Keratinocyte (primary cell): ENCODE data around the gene COPZ1. TPM values are rescaled to one million over a fixed set of nuclear protein-coding genes. Genes with fewer than 3 reads are reported as not detected.

Experiments used
- DNase-seq: peaks from one replicate; pipeline ENCODE4 v3.0.0-alpha.2; 2011; ENCODE audit warnings: low read depth, missing footprints, low spot score
- FAIRE-seq: peaks from 2 replicates; lab custom pipeline; 2011; peaks lifted over from hg19 to GRCh38; lab: Jason Lieb, UNC
- H2AFZ ChIP-seq: 2 replicates; pipeline ENCODE4 v1.6.0; 2012; ENCODE audit warnings: low read length, control low read depth, inconsistent platforms; ENCODE audit not compliant: control insufficient read depth
- H3K27ac ChIP-seq: 2 replicates; pipeline ENCODE4 v1.5.1; 2011; ENCODE audit warnings: low read length; ENCODE audit not compliant: control insufficient read depth, insufficient read depth
- H3K27me3 ChIP-seq: 3 replicates; pipeline ENCODE4 v1.6.0; 2011; ENCODE audit warnings: low read length; ENCODE audit not compliant: control insufficient read depth, insufficient read depth; ENCODE audit errors: extremely low read depth
- H3K36me3 ChIP-seq, 2 experiments: 2 replicates in 1 of 2; 3 replicates in 1 of 2; pipeline ENCODE4 v1.5.1; 2011; ENCODE audit warnings: low read length in 2 of 2, mild to moderate bottlenecking in 1 of 2; ENCODE audit not compliant: control insufficient read depth in 2 of 2, insufficient read depth in 2 of 2; ENCODE audit errors: extremely low read depth in 1 of 2
- H3K4me1 ChIP-seq: 3 replicates; pipeline ENCODE4 v1.5.1; 2011; ENCODE audit warnings: low read length; ENCODE audit not compliant: control insufficient read depth, insufficient read depth; ENCODE audit errors: extremely low read depth
- H3K4me2 ChIP-seq: 3 replicates; pipeline ENCODE4 v1.6.0; 2011; ENCODE audit warnings: low read depth, low read length; ENCODE audit not compliant: control insufficient read depth, insufficient read depth; ENCODE audit errors: extremely low read depth
- H3K4me3 ChIP-seq, 3 experiments: fragments of 200-600 bp in 1 of 3; sonication (generic) in 1 of 3; 2 replicates in 2 of 3; 3 replicates in 1 of 3; pipeline ENCODE4 v1.5.1; 2011 to 2016; ENCODE audit warnings: low read length in 3 of 3, mild to moderate bottlenecking in 3 of 3, control low read depth in 2 of 3, inconsistent platforms in 1 of 3, low read depth in 1 of 3, mixed read lengths in 1 of 3, mixed run types in 1 of 3, moderate library complexity in 1 of 3; ENCODE audit not compliant: control insufficient read depth in 2 of 3, insufficient read depth in 2 of 3; ENCODE audit errors: extremely low read depth in 1 of 3
- H3K79me2 ChIP-seq: 2 replicates; pipeline ENCODE4 v1.6.0; 2012; ENCODE audit warnings: low read length; ENCODE audit not compliant: control insufficient read depth, insufficient read depth
- H3K9ac ChIP-seq: 3 replicates; pipeline ENCODE4 v1.6.0; 2011; ENCODE audit warnings: low read length; ENCODE audit not compliant: control insufficient read depth, insufficient read depth; ENCODE audit errors: extremely low read depth
- H3K9me1 ChIP-seq: 3 replicates; pipeline ENCODE4 v1.6.0; 2011; ENCODE audit warnings: low read length; ENCODE audit not compliant: control insufficient read depth, insufficient read depth; ENCODE audit errors: extremely low read depth
- H3K9me3 ChIP-seq: 2 replicates; pipeline ENCODE4 v1.5.1; 2012; ENCODE audit warnings: low read depth, low read length; ENCODE audit not compliant: control insufficient read depth
- H4K20me1 ChIP-seq: 3 replicates; pipeline ENCODE4 v1.6.0; 2011; ENCODE audit warnings: low read length; ENCODE audit not compliant: control insufficient read depth, insufficient read depth; ENCODE audit errors: extremely low read depth
- EZH2 ChIP-seq: IDR thresholded peaks from one replicate; pipeline ENCODE4 v1.6.1; 2012; ENCODE audit warnings: inconsistent platforms, mild to moderate bottlenecking, low read length, moderate library complexity
- dilution Hi-C: fragments of 300-500 bp; cut with MboI; formaldehyde crosslinking; loops from one replicate; pipeline ENCODE4 v1.7.0; 2020; ENCODE audit warnings: low sequenced_read_pairs; ENCODE audit not compliant: extremely low pct_ligation_motif_present
- polyA plus RNA-seq, 5 experiments: library from polyadenylated mRNA; depleted of rRNA in 3 of 5; stranded (reverse) in 3 of 5; stranded (forward) in 1 of 5; unstranded in 1 of 5; fragments of >200 nt; gene quantifications; 1 replicate in 1 of 5; 2 replicates in 3 of 5; 3 replicates in 1 of 5; pipeline versions ENCODE4 v1.2.1 to v1.2.3, GENCODE V29; 2011 to 2012; ENCODE audit warnings: missing spikeins in 2 of 5, low read depth in 1 of 5, low replicate concordance in 1 of 5
- TF ChIP-seq, protein P1 (sequence below), 3 experiments: IDR thresholded peaks in 1 of 3; conservative IDR thresholded peaks in 1 of 3; optimal IDR thresholded peaks in 1 of 3; 2 replicates in 2 of 3; 3 replicates in 1 of 3; pipeline versions ENCODE3 to v1.5.1; 2011; ENCODE audit warnings: low read length in 3 of 3, mild to moderate bottlenecking in 3 of 3, moderate library complexity in 2 of 3, control low read depth in 1 of 3, inconsistent platforms in 1 of 3; ENCODE audit not compliant: insufficient read depth in 2 of 3; ENCODE audit errors: extremely low read depth in 1 of 3

Gene COPZ1
- polyA plus RNA-seq, 1 donor (not counting 4 experiments of a cell fraction or from before 2014, with no cell fraction given), result 280 TPM

DNA sequence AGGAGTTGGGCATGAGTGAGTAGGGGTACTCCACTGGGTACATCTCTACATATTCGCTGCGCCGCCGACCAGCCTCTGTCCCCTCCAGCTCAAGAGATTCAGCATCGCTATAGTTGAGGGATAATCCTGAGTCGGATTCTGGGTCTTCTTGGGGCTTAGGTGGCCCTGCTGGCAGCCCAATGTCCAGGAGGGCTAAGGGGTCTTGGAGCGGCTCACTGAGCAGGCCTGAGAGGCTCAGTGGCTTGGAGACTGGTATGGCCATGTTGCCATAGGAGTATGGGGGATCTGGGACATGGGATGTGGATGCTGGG is 32.0 kb upstream of the COPZ1 start:
- TF ChIP-seq EZH2, result no peak
- TF ChIP-seq, protein P1, sequence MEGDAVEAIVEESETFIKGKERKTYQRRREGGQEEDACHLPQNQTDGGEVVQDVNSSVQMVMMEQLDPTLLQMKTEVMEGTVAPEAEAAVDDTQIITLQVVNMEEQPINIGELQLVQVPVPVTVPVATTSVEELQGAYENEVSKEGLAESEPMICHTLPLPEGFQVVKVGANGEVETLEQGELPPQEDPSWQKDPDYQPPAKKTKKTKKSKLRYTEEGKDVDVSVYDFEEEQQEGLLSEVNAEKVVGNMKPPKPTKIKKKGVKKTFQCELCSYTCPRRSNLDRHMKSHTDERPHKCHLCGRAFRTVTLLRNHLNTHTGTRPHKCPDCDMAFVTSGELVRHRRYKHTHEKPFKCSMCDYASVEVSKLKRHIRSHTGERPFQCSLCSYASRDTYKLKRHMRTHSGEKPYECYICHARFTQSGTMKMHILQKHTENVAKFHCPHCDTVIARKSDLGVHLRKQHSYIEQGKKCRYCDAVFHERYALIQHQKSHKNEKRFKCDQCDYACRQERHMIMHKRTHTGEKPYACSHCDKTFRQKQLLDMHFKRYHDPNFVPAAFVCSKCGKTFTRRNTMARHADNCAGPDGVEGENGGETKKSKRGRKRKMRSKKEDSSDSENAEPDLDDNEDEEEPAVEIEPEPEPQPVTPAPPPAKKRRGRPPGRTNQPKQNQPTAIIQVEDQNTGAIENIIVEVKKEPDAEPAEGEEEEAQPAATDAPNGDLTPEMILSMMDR (optimal IDR thresholded peaks at IDR 0.05 in 1 of 3, IDR thresholded peaks at IDR 0.05 in 1 of 3, conservative IDR thresholded peaks at IDR 0.05 in 1 of 3; ENCODE audit: extremely low read depth in 1 of 3, insufficient read depth in 2 of 3, low read length in 3 of 3), result no peak
- Histone ChIP-seq H3K79me2 (no peaks in the 10 kb centered on the region), H3K9me3 (no peaks in the 10 kb centered on the region), H2AFZ (no peak overlapping the region), H3K9ac (no peak overlapping the region), H3K9me1 (no peaks in the 10 kb centered on the region), H3K27ac (no peak overlapping the region), H3K4me1 (peaks cover 3% of the 10 kb centered on the region), H3K4me2 (no peak overlapping the region), H3K4me3 (no peak overlapping the region), H3K36me3 (no peaks in the 10 kb centered on the region), H4K20me1 (no peaks in the 10 kb centered on the region), H3K27me3 (no peaks in the 10 kb centered on the region)
- DNase-seq, result no peak
- no peak for FAIRE-seq
- dilution Hi-C loops, result no loop called here

GRCh38 chr12:54294152-54294952 is 30.6 kb upstream of the COPZ1 start:
- H3K79me2 ChIP-seq, result no peaks in the 10 kb centered on the region
- H3K9ac ChIP-seq, result no peak overlapping the region
- H2AFZ ChIP-seq, result no peak overlapping the region
- no peaks in the 10 kb centered on the region for H4K20me1 ChIP-seq
- no peak overlapping the region for H3K27ac ChIP-seq
- H3K27me3 ChIP-seq, result no peaks in the 10 kb centered on the region
- no peaks in the 10 kb centered on the region for H3K9me1 ChIP-seq
- H3K4me3 ChIP-seq, result no peak overlapping the region
- no peak for TF ChIP-seq EZH2
- TF ChIP-seq, protein P1 (optimal IDR thresholded peaks at IDR 0.05 in 1 of 3, IDR thresholded peaks at IDR 0.05 in 1 of 3, conservative IDR thresholded peaks at IDR 0.05 in 1 of 3; ENCODE audit: extremely low read depth in 1 of 3, insufficient read depth in 2 of 3, low read length in 3 of 3), result peak; percentile 83 to 91 (median 83)
- peaks cover 5% of the 10 kb centered on the region for H3K4me1 ChIP-seq
- H3K9me3 ChIP-seq, result no peaks in the 10 kb centered on the region
- FAIRE-seq (no peak), DNase-seq (no peak)
- no peaks in the 10 kb centered on the region for H3K36me3 ChIP-seq
- dilution Hi-C loops, result no loop called here
- no peak overlapping the region for H3K4me2 ChIP-seq
